IMR-90 (cell line): ENCODE results near the gene TANGO2.

ENCODE experiments used
- MAFK ChIP-seq: IDR thresholded peaks from 2 replicates; pipeline ENCODE4 v1.6.1; 2012; ENCODE audit warnings: low read depth, low read length, improper control_type of control experiment
- MAZ ChIP-seq: IDR thresholded peaks from 2 replicates; pipeline ENCODE4 v1.6.1; 2012; ENCODE audit warnings: low read depth, mild to moderate bottlenecking, low read length, improper control_type of control experiment, moderate library complexity, borderline replicate concordance
- MXI1 ChIP-seq: IDR thresholded peaks from 2 replicates; pipeline ENCODE4 v1.6.1; 2012; ENCODE audit warnings: low read depth, mild to moderate bottlenecking, low read length, moderate library complexity, borderline replicate concordance
- RFX5 ChIP-seq: IDR thresholded peaks from 2 replicates; pipeline ENCODE4 v1.8.0; 2012; ENCODE audit warnings: low read depth, mild to moderate bottlenecking, low read length, moderate library complexity
- TF ChIP-seq, protein P1 (sequence below): fragments of 150-350 bp; IDR thresholded peaks from 2 replicates; pipeline ENCODE4 v1.6.1; 2017; ENCODE audit warnings: mild to moderate bottlenecking, antibody characterized with exemption, low read length, low read depth
- TF ChIP-seq, protein P2 (sequence below): conservative IDR thresholded peaks from 2 replicates; pipeline ENCODE4 v1.5.1; 2012; ENCODE audit warnings: mild to moderate bottlenecking, low read depth, low read length, improper control_type of control experiment

DNA sequence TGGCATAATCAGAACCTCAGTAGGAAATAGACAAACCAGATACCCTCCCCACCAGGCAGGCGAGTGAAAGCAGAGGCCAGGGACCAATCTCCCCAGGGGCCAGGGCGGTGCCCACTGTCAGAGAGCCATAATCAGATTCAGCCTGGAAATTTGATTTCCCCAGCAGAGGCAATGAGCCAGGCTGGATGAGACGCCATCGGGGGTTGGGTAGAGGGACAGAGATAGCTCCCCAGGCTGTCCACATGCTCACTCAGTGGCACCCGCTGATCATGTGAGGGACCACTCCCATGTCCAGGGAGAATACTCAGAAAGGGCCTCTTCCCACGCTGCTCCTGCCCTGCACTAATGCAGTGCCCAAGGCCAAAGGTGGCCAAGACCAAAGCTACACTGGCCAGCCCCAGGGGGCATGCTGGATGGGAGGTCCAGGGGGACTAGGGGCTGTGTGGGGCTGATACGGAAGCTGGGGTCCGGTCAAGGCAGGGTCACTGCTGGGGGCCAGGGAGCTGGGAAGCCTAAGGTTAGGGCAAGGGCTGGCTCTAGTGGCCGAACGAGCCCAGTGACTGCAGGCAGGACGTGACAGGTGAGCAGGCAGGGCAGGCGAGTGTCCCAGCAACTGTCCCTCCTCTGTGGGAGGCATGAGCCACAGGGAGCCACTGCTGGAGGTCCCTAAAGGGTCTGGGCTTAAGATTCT is 24.1 kb upstream of the TANGO2 start:
- TF ChIP-seq, protein P1, sequence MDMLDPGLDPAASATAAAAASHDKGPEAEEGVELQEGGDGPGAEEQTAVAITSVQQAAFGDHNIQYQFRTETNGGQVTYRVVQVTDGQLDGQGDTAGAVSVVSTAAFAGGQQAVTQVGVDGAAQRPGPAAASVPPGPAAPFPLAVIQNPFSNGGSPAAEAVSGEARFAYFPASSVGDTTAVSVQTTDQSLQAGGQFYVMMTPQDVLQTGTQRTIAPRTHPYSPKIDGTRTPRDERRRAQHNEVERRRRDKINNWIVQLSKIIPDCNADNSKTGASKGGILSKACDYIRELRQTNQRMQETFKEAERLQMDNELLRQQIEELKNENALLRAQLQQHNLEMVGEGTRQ, result no peak
- TF ChIP-seq RFX5 (no peak), MAZ (no peak), MXI1 (no peak), MAFK (no peak)
- TF ChIP-seq, protein P2, sequence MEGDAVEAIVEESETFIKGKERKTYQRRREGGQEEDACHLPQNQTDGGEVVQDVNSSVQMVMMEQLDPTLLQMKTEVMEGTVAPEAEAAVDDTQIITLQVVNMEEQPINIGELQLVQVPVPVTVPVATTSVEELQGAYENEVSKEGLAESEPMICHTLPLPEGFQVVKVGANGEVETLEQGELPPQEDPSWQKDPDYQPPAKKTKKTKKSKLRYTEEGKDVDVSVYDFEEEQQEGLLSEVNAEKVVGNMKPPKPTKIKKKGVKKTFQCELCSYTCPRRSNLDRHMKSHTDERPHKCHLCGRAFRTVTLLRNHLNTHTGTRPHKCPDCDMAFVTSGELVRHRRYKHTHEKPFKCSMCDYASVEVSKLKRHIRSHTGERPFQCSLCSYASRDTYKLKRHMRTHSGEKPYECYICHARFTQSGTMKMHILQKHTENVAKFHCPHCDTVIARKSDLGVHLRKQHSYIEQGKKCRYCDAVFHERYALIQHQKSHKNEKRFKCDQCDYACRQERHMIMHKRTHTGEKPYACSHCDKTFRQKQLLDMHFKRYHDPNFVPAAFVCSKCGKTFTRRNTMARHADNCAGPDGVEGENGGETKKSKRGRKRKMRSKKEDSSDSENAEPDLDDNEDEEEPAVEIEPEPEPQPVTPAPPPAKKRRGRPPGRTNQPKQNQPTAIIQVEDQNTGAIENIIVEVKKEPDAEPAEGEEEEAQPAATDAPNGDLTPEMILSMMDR, result no peak
